Astrocyte (in vitro differentiated cells and primary cell): ENCODE results near the gene FN1. TPM values are rescaled to one million over a fixed set of nuclear protein-coding genes. Genes with fewer than 3 reads are reported as not detected.
A peak's percentile ranks its signal among the peaks of the same experiment; 100 is the strongest.
"Not testable (repeated sequence)": the region's sequence is repeated elsewhere in the genome, so short reads cannot be mapped to it uniquely, and the experiment has no call there.

Source experiments
- DNase-seq: peaks from one replicate; pipeline ENCODE4 v3.0.0-alpha.2; 2010; ENCODE audit warnings: low read depth
- FAIRE-seq: peaks from 2 replicates; lab custom pipeline; 2011; peaks lifted over from hg19 to GRCh38; lab: Jason Lieb, UNC
- H2AFZ ChIP-seq: 2 replicates; pipeline ENCODE4 v1.6.0; 2012; ENCODE audit warnings: low read depth, low read length, inconsistent platforms
- H3K27ac ChIP-seq: 2 replicates; pipeline ENCODE4 v1.5.1; 2011; ENCODE audit warnings: low read depth, low read length, inconsistent platforms
- H3K27me3 ChIP-seq: 2 replicates; pipeline ENCODE4 v1.6.0; 2011; ENCODE audit warnings: low read length, inconsistent platforms; ENCODE audit not compliant: insufficient read depth
- H3K36me3 ChIP-seq: 2 replicates; pipeline ENCODE4 v1.5.1; 2011; ENCODE audit warnings: low read length, inconsistent platforms; ENCODE audit not compliant: insufficient read depth
- H3K4me1 ChIP-seq: 2 replicates; pipeline ENCODE4 v1.5.1; 2011; ENCODE audit warnings: low read length, inconsistent platforms; ENCODE audit not compliant: insufficient read depth
- H3K4me2 ChIP-seq: 2 replicates; pipeline ENCODE4 v1.6.0; 2012; ENCODE audit warnings: low read length, inconsistent platforms
- H3K4me3 ChIP-seq: 2 replicates; pipeline ENCODE4 v1.5.1; 2011; ENCODE audit warnings: low read depth, mild to moderate bottlenecking, low read length, inconsistent platforms; ENCODE audit not compliant: insufficient read depth
- H3K79me2 ChIP-seq: 2 replicates; pipeline ENCODE4 v1.6.0; 2012; ENCODE audit warnings: mild to moderate bottlenecking, low read length, inconsistent platforms; ENCODE audit not compliant: insufficient read depth
- H3K9ac ChIP-seq: 2 replicates; pipeline ENCODE4 v1.6.0; 2012; ENCODE audit warnings: mild to moderate bottlenecking, low read length, inconsistent platforms
- H3K9me3 ChIP-seq: 2 replicates; pipeline ENCODE4 v1.5.1; 2012; ENCODE audit warnings: low read depth, mild to moderate bottlenecking, low read length, inconsistent platforms; ENCODE audit not compliant: insufficient read depth
- H4K20me1 ChIP-seq: 2 replicates; pipeline ENCODE4 v1.6.0; 2012; ENCODE audit warnings: low read length, inconsistent platforms; ENCODE audit not compliant: insufficient read depth
- H3K27ac Mint-ChIP-seq: one replicate; pipeline ENCODE4 v1.8.0; 2021; ENCODE audit warnings: mild to moderate bottlenecking, mixed read lengths; ENCODE audit not compliant: unreplicated experiment
- H3K27me3 Mint-ChIP-seq: one replicate; pipeline ENCODE4 v1.8.0; 2021; ENCODE audit warnings: low read depth, mixed read lengths; ENCODE audit not compliant: unreplicated experiment
- H3K36me3 Mint-ChIP-seq: one replicate; pipeline ENCODE4 v1.8.0; 2021; ENCODE audit warnings: low read depth, mixed read lengths; ENCODE audit not compliant: unreplicated experiment
- H3K4me1 Mint-ChIP-seq: one replicate; pipeline ENCODE4 v1.8.0; 2021; ENCODE audit warnings: low read depth, mixed read lengths; ENCODE audit not compliant: unreplicated experiment
- H3K4me3 Mint-ChIP-seq: one replicate; pipeline ENCODE4 v1.8.0; 2021; ENCODE audit warnings: mild to moderate bottlenecking, moderate library complexity, mixed read lengths; ENCODE audit not compliant: unreplicated experiment
- H3K9me3 Mint-ChIP-seq: one replicate; pipeline ENCODE4 v1.8.0; 2021; ENCODE audit warnings: mild to moderate bottlenecking, mixed read lengths; ENCODE audit not compliant: unreplicated experiment
- CTCF ChIP-seq: IDR thresholded peaks from 2 replicates; pipeline ENCODE4 v1.5.1; 2011; ENCODE audit warnings: low read depth, mild to moderate bottlenecking, inconsistent platforms, low read length, moderate library complexity; ENCODE audit not compliant: insufficient read depth
- EZH2 ChIP-seq: IDR thresholded peaks from 2 replicates; pipeline ENCODE4 v1.6.1; 2012; ENCODE audit warnings: mild to moderate bottlenecking, low read length, inconsistent platforms; ENCODE audit not compliant: insufficient read depth
- total RNA-seq: library from RNA; stranded (reverse); gene quantifications from 2 replicates; pipeline ENCODE4 v1.2.1, GENCODE V29; 2021

Gene FN1
- total RNA-seq, 1 donor from 2014 or later = 17,010 TPM

GRCh38 chr2:215409331-215410127, 26.3 kb downstream of the FN1 start:
- H2AFZ ChIP-seq = no peak overlapping the region
- Mint-ChIP-seq H3K27ac (peak overlapping the region; percentile 89), H3K27me3 (no peaks in the 10 kb centered on the region), H3K9me3 (no peaks in the 10 kb centered on the region), H3K4me1 (peaks cover 58% of the 10 kb centered on the region), H3K4me3 (peak overlapping the region; percentile 40), H3K36me3 (peaks cover 41% of the 10 kb centered on the region)
- DNase-seq (no peak), FAIRE-seq (peak; percentile 45)
- peak overlapping the region; percentile 54 for H3K4me2 ChIP-seq
- H3K27me3 ChIP-seq = no peaks in the 10 kb centered on the region
- peak overlapping the region; percentile 54 for H3K9ac ChIP-seq
- H4K20me1 ChIP-seq = peaks cover 94% of the 10 kb centered on the region
- peaks cover 68% of the 10 kb centered on the region for H3K4me1 ChIP-seq
- H3K4me3 ChIP-seq = no peak overlapping the region
- no peak for TF ChIP-seq CTCF
- TF ChIP-seq EZH2 = no peak
- H3K79me2 ChIP-seq = peaks cover 41% of the 10 kb centered on the region
- peak overlapping the region; percentile 56 for H3K27ac ChIP-seq
- peaks cover 88% of the 10 kb centered on the region for H3K36me3 ChIP-seq
- H3K9me3 ChIP-seq = no peaks in the 10 kb centered on the region

- H3K9me3 Mint-ChIP-seq, H3K4me3 ChIP-seq, H3K27me3 ChIP-seq, DNase-seq, H3K9me3 ChIP-seq, H2AFZ ChIP-seq, FAIRE-seq, H3K27me3 Mint-ChIP-seq, H3K4me3 Mint-ChIP-seq: not testable (repeated sequence)
- H3K27ac Mint-ChIP-seq = peak overlapping the region; percentile 89
- Histone ChIP-seq H4K20me1 (peaks cover 94% of the 10 kb centered on the region), H3K9ac (peak overlapping the region; percentile 54), H3K36me3 (peaks cover 88% of the 10 kb centered on the region), H3K27ac (peak overlapping the region; percentile 56), H3K4me1 (peaks cover 64% of the 10 kb centered on the region), H3K4me2 (peak overlapping the region; percentile 54), H3K79me2 (peaks cover 38% of the 10 kb centered on the region)
- H3K36me3 Mint-ChIP-seq = peaks cover 44% of the 10 kb centered on the region
- peaks cover 54% of the 10 kb centered on the region for H3K4me1 Mint-ChIP-seq
These were observed 27.4 kb downstream of the FN1 start for GRCh38 chr2:215408441-215408840.

GRCh38 chr2:215407590-215408264, 28.1 kb downstream of the FN1 start:
- H3K4me1 Mint-ChIP-seq = peaks cover 54% of the 10 kb centered on the region
- peak overlapping the region; percentile 79 for H3K27ac Mint-ChIP-seq

More at GRCh38 chr2:215407590-215408264, 28.1 kb downstream of the FN1 start:
- no peaks in the 10 kb centered on the region for H3K9me3 ChIP-seq
- peaks cover 94% of the 10 kb centered on the region for H4K20me1 ChIP-seq
- Mint-ChIP-seq H3K36me3 (peaks cover 45% of the 10 kb centered on the region), H3K27me3 (no peaks in the 10 kb centered on the region), H3K9me3 (no peaks in the 10 kb centered on the region), H3K4me3 (no peak overlapping the region)
- H3K4me1 ChIP-seq = peaks cover 60% of the 10 kb centered on the region
- no peak overlapping the region for H3K4me3 ChIP-seq
- H3K4me2 ChIP-seq = peak overlapping the region; percentile 34
- DNase-seq (no peak), FAIRE-seq (no peak)
- no peak for TF ChIP-seq EZH2
- no peak for TF ChIP-seq CTCF
- no peaks in the 10 kb centered on the region for H3K27me3 ChIP-seq
- peak overlapping the region; percentile 16 for H3K27ac ChIP-seq
- H3K9ac ChIP-seq = peak overlapping the region; percentile 39
- peaks cover 89% of the 10 kb centered on the region for H3K36me3 ChIP-seq
- peaks cover 36% of the 10 kb centered on the region for H3K79me2 ChIP-seq
- H2AFZ ChIP-seq = no peak overlapping the region
